ENCODE measurements around the gene OSBPL2. TPM values are rescaled to one million over a fixed set of nuclear protein-coding genes. Genes with fewer than 3 reads are reported as not detected.

OSBPL2 gene
- total RNA-seq, 1 experiment from 2014 or later, result 36.9 TPM

- TSS peak; percentile 36 for BruUV-seq (replicated peaks)
- Histone ChIP-seq H2AFZ (ENCODE audit: low read depth, low read length, poor library complexity, severe bottlenecking) (no peak overlapping the region), H3K9ac (ENCODE audit: low read length) (no peak overlapping the region), H3K4me3 (replicated peaks in 1 of 2; ENCODE audit: low read depth in 1 of 2, low read length in 2 of 2) (no peak overlapping the region), H3K27ac (ENCODE audit: low read depth, low read length) (no peak overlapping the region), H3K36me3 (ENCODE audit: control insufficient read depth in 1 of 2, insufficient read depth in 2 of 2, low read length in 2 of 2) (peaks cover 19 to 29% of the 10 kb centered on the region in 2 experiments; a peak in 3 of 4 replicates), H3K9me3 (ENCODE audit: control insufficient read depth in 1 of 2, insufficient read depth in 1 of 2, low read depth in 1 of 2, low read length in 2 of 2) (no peaks in the 10 kb centered on the region), H3K9me2 (ENCODE audit: insufficient read depth) (no peaks in the 10 kb centered on the region), H3K79me2 (ENCODE audit: insufficient read depth, low read length) (no peaks in the 10 kb centered on the region), H3K4me1 (ENCODE audit: control insufficient read depth in 1 of 2, insufficient read depth in 2 of 2, low read length in 2 of 2) (no peaks in the 10 kb centered on the region), H4K20me1 (ENCODE audit: insufficient read depth) (no peaks in the 10 kb centered on the region), H3K4me2 (ENCODE audit: low read length) (no peak overlapping the region), H3K27me3 (ENCODE audit: insufficient read depth, low read length) (no peaks in the 10 kb centered on the region)
- DNase-seq (ENCODE audit: low read depth, low spot score), result no peak
- intact Hi-C loops (cut with micrococcal nuclease), result no loop called here
- CTCF ChIA-PET, result no interaction called here
- RAD21 ChIA-PET (ENCODE audit: low non-redundant PET in 1 of 2, low total read pairs in 2 of 2, uncharacterized antibody in 2 of 2, unreplicated experiment in 2 of 2), result no interaction called here
- TF ChIP-seq YY1 (IDR thresholded peaks at IDR 0.05; ENCODE audit: extremely low read depth, insufficient replicate concordance, low read depth, low read length) (no peak), RAD21 (IDR thresholded peaks at IDR 0.05; ENCODE audit: low read depth) (no peak), ATF3 (IDR thresholded peaks at IDR 0.05) (no peak), ZBTB33 (IDR thresholded peaks at IDR 0.05; ENCODE audit: extremely low read depth, insufficient replicate concordance, low read length) (no peak), TCF7L2 (IDR thresholded peaks at IDR 0.05; ENCODE audit: borderline replicate concordance, extremely low read depth, insufficient read depth, insufficient read length) (no peak), ZFX (IDR thresholded peaks at IDR 0.05) (no peak), MAX (IDR thresholded peaks at IDR 0.05) (no peak), SIN3A (IDR thresholded peaks at IDR 0.05; ENCODE audit: low read depth) (no peak), JUND (IDR thresholded peaks at IDR 0.05) (no peak), REST (IDR thresholded peaks at IDR 0.05; ENCODE audit: low read depth) (no peak), EGR1 (IDR thresholded peaks at IDR 0.05; ENCODE audit: low read depth) (no peak), EZH2 (IDR thresholded peaks at IDR 0.05) (no peak), CTCF (IDR thresholded peaks at IDR 0.05 in 2 of 3, conservative IDR thresholded peaks at IDR 0.05 in 1 of 3; ENCODE audit: borderline replicate concordance in 1 of 3, insufficient read depth in 1 of 3, low read depth in 2 of 3, low read length in 2 of 3) (no peak), SP1 (IDR thresholded peaks at IDR 0.05; ENCODE audit: low read depth) (no peak), SRF (IDR thresholded peaks at IDR 0.05; ENCODE audit: low read depth) (no peak), ELF1 (IDR thresholded peaks at IDR 0.05; ENCODE audit: borderline replicate concordance, low read depth) (no peak), ZNF274 (IDR thresholded peaks at IDR 0.05; ENCODE audit: low read depth, low read length) (no peak), POLR2A (IDR thresholded peaks at IDR 0.05; ENCODE audit: borderline replicate concordance, extremely low read depth, insufficient read depth, insufficient read length) (no peak)
- ATAC-seq, result no peak
- POLR2A ChIA-PET, result no interaction called here
These were observed 35.5 kb upstream of the OSBPL2 start for GRCh38 chr20:62202676-62203377.

Data from HCT116 (cell line).